HEK293 (cell line): Measurements from ENCODE around the gene OXA1L.

Experiments used
- CTCF ChIA-PET: fragments of 350-600 bp; formaldehyde crosslinking; extraction: SDS; loops from one replicate; lab custom pipeline; 2021; ENCODE audit warnings: antibody characterized with exemption; lab: Yijun Ruan, JAX
- POLR2A ChIA-PET: fragments of 300-600 bp; formaldehyde crosslinking; extraction: SDS; loops from one replicate; lab custom pipeline; 2020; ENCODE audit warnings: antibody characterized with exemption, inconsistent platforms; lab: Yijun Ruan, JAX
- H3K27ac ChIP-seq: fragments of 200-500 bp; sonication (Bioruptor generic); 2 replicates; pipeline ENCODE4 v1.5.1; 2014; ENCODE audit warnings: low read depth, low read length, control low read depth, inconsistent platforms; ENCODE audit errors: extremely low read depth
- H3K36me3 ChIP-seq, 2 experiments: fragments of 200-500 bp in 1 of 2; sonication (Bioruptor generic) in 1 of 2; 1 replicate in 1 of 2; 2 replicates in 1 of 2; pipeline ENCODE4 v1.5.1; 2014 to 2017; ENCODE audit warnings: inconsistent platforms in 2 of 2, low read length in 2 of 2; ENCODE audit not compliant: control insufficient read depth in 2 of 2, insufficient read depth in 1 of 2
- H3K4me1 ChIP-seq: fragments of 200-500 bp; sonication (Bioruptor generic); 2 replicates; pipeline ENCODE4 v1.5.1; 2014; ENCODE audit warnings: mild to moderate bottlenecking, low read length, inconsistent platforms; ENCODE audit not compliant: control insufficient read depth, insufficient read depth
- H3K4me3 ChIP-seq: 2 replicates; pipeline ENCODE4 v1.5.1; 2011; ENCODE audit warnings: low read depth, mild to moderate bottlenecking, control low read depth, low read length, moderate library complexity
- H3K9me3 ChIP-seq: fragments of 200-500 bp; sonication (Bioruptor generic); 2 replicates; pipeline ENCODE4 v1.5.1; 2014; ENCODE audit warnings: low read depth, low read length, inconsistent platforms; ENCODE audit not compliant: control insufficient read depth, insufficient read depth
- IKZF3 ChIP-seq: fragments of 450-650 bp; IDR thresholded peaks from 2 replicates; pipeline ENCODE4 v1.5.0; 2018; ENCODE audit warnings: missing biosample characterization, mild to moderate bottlenecking, missing genetic modification characterization, moderate library complexity
- OSR2 ChIP-seq: fragments of 450-650 bp; formaldehyde crosslinking; IDR thresholded peaks from 2 replicates; pipeline ENCODE4 v1.5.1; 2016; ENCODE audit warnings: missing biosample characterization, missing genetic modification characterization
- SP2 ChIP-seq: fragments of 450-650 bp; formaldehyde crosslinking; IDR thresholded peaks from 2 replicates; pipeline ENCODE4 v1.5.1; 2016; ENCODE audit warnings: missing biosample characterization, missing genetic modification characterization
- ZFHX2 ChIP-seq: fragments of 450-650 bp; formaldehyde crosslinking; conservative IDR thresholded peaks from 2 replicates; pipeline ENCODE4 v1.5.1; 2016; ENCODE audit warnings: missing biosample characterization, missing genetic modification characterization
- ZFP69B ChIP-seq: fragments of 450-650 bp; formaldehyde crosslinking; IDR thresholded peaks from 2 replicates; pipeline ENCODE4 v1.5.1; 2016; ENCODE audit warnings: missing biosample characterization, missing genetic modification characterization
- ZIC2 ChIP-seq: fragments of 450-650 bp; formaldehyde crosslinking; IDR thresholded peaks from 2 replicates; pipeline ENCODE4 v1.5.1; 2016; ENCODE audit warnings: missing biosample characterization, missing genetic modification characterization
- ZNF155 ChIP-seq: fragments of 450-650 bp; formaldehyde crosslinking; IDR thresholded peaks from 2 replicates; pipeline ENCODE4 v1.5.1; 2016; ENCODE audit warnings: missing biosample characterization, missing genetic modification characterization
- ZNF157 ChIP-seq: fragments of 450-650 bp; formaldehyde crosslinking; IDR thresholded peaks from 2 replicates; pipeline ENCODE4 v1.5.1; 2016; ENCODE audit warnings: missing biosample characterization, missing genetic modification characterization
- ZNF169 ChIP-seq: fragments of 450-650 bp; formaldehyde crosslinking; IDR thresholded peaks from 2 replicates; pipeline ENCODE4 v1.5.1; 2016; ENCODE audit warnings: missing biosample characterization, missing genetic modification characterization
- ZNF175 ChIP-seq: fragments of 450-650 bp; formaldehyde crosslinking; IDR thresholded peaks from 2 replicates; pipeline ENCODE4 v1.5.1; 2016; ENCODE audit warnings: missing biosample characterization, missing genetic modification characterization
- ZNF184 ChIP-seq: fragments of 450-650 bp; IDR thresholded peaks from 2 replicates; pipeline ENCODE4 v1.5.1; 2018; ENCODE audit warnings: missing biosample characterization, mild to moderate bottlenecking, missing genetic modification characterization
- ZNF202 ChIP-seq: fragments of 450-650 bp; formaldehyde crosslinking; IDR thresholded peaks from 2 replicates; pipeline ENCODE4 v1.5.1; 2016; ENCODE audit warnings: missing biosample characterization, missing genetic modification characterization, borderline replicate concordance
- ZNF223 ChIP-seq: fragments of 450-650 bp; formaldehyde crosslinking; IDR thresholded peaks from 2 replicates; pipeline ENCODE4 v1.5.1; 2016; ENCODE audit warnings: missing biosample characterization, missing genetic modification characterization
- ZNF24 ChIP-seq: fragments of 450-650 bp; formaldehyde crosslinking; IDR thresholded peaks from 2 replicates; pipeline ENCODE4 v1.5.1; 2016; ENCODE audit warnings: missing biosample characterization, missing genetic modification characterization
- ZNF350 ChIP-seq: fragments of 450-650 bp; formaldehyde crosslinking; IDR thresholded peaks from 2 replicates; pipeline ENCODE4 v1.5.0; 2017; ENCODE audit warnings: missing biosample characterization, mild to moderate bottlenecking, missing genetic modification characterization
- ZNF366 ChIP-seq: fragments of 450-650 bp; formaldehyde crosslinking; conservative IDR thresholded peaks from 2 replicates; pipeline ENCODE4 v1.5.1; 2016; ENCODE audit warnings: missing biosample characterization, missing genetic modification characterization
- ZNF391 ChIP-seq: fragments of 450-650 bp; formaldehyde crosslinking; IDR thresholded peaks from 2 replicates; pipeline ENCODE4 v1.5.1; 2016; ENCODE audit warnings: low read depth, missing biosample characterization, missing genetic modification characterization, borderline replicate concordance
- ZNF404 ChIP-seq: fragments of 450-650 bp; formaldehyde crosslinking; IDR thresholded peaks from 2 replicates; pipeline ENCODE4 v1.5.1; 2017; ENCODE audit warnings: missing biosample characterization, missing genetic modification characterization
- ZNF416 ChIP-seq: fragments of 450-650 bp; formaldehyde crosslinking; IDR thresholded peaks from 2 replicates; pipeline ENCODE4 v1.5.1; 2016; ENCODE audit warnings: missing biosample characterization, missing genetic modification characterization
- ZNF433 ChIP-seq: fragments of 450-650 bp; formaldehyde crosslinking; IDR thresholded peaks from 2 replicates; pipeline ENCODE4 v1.5.1; 2016; ENCODE audit warnings: missing biosample characterization, missing genetic modification characterization, low read depth
- ZNF514 ChIP-seq: fragments of 450-650 bp; formaldehyde crosslinking; IDR thresholded peaks from 2 replicates; pipeline ENCODE4 v1.5.1; 2016; ENCODE audit warnings: missing biosample characterization, missing genetic modification characterization
- ZNF521 ChIP-seq: fragments of 450-650 bp; formaldehyde crosslinking; IDR thresholded peaks from 2 replicates; pipeline ENCODE4 v1.5.1; 2017; ENCODE audit warnings: missing biosample characterization, mild to moderate bottlenecking, missing genetic modification characterization
- ZNF530 ChIP-seq: fragments of 450-650 bp; formaldehyde crosslinking; IDR thresholded peaks from 2 replicates; pipeline ENCODE4 v1.5.1; 2016; ENCODE audit warnings: low read depth, missing biosample characterization, missing genetic modification characterization
- ZNF549 ChIP-seq: fragments of 450-650 bp; IDR thresholded peaks from 2 replicates; pipeline ENCODE4 v1.5.1; 2018; ENCODE audit warnings: missing biosample characterization, missing genetic modification characterization, mild to moderate bottlenecking, inconsistent platforms, moderate library complexity
- ZNF600 ChIP-seq: fragments of 450-650 bp; formaldehyde crosslinking; IDR thresholded peaks from 2 replicates; pipeline ENCODE4 v1.5.1; 2016; ENCODE audit warnings: missing biosample characterization, missing genetic modification characterization
- ZNF654 ChIP-seq: fragments of 450-650 bp; formaldehyde crosslinking; IDR thresholded peaks from 2 replicates; pipeline ENCODE4 v1.5.1; 2016; ENCODE audit warnings: low read depth, missing biosample characterization, missing genetic modification characterization
- ZNF660 ChIP-seq: fragments of 450-650 bp; IDR thresholded peaks from 2 replicates; pipeline ENCODE4 v1.5.1; 2018; ENCODE audit warnings: missing biosample characterization, mild to moderate bottlenecking, missing genetic modification characterization
- ZNF785 ChIP-seq: fragments of 450-650 bp; formaldehyde crosslinking; IDR thresholded peaks from 2 replicates; pipeline ENCODE4 v1.5.1; 2016; ENCODE audit warnings: missing biosample characterization, missing genetic modification characterization
- ZSCAN16 ChIP-seq: fragments of 450-650 bp; formaldehyde crosslinking; IDR thresholded peaks from 2 replicates; pipeline ENCODE4 v1.5.1; 2016; ENCODE audit warnings: missing biosample characterization, missing genetic modification characterization
- TF ChIP-seq, protein P1 (sequence below): fragments of 450-650 bp; formaldehyde crosslinking; IDR thresholded peaks from 2 replicates; pipeline ENCODE4 v1.5.1; 2016; ENCODE audit warnings: missing biosample characterization, missing genetic modification characterization
- TF ChIP-seq, protein P2 (sequence below): fragments of 450-650 bp; formaldehyde crosslinking; IDR thresholded peaks from 2 replicates; pipeline ENCODE4 v1.5.1; 2016; ENCODE audit warnings: missing biosample characterization, missing genetic modification characterization

OXA1L gene

DNA sequence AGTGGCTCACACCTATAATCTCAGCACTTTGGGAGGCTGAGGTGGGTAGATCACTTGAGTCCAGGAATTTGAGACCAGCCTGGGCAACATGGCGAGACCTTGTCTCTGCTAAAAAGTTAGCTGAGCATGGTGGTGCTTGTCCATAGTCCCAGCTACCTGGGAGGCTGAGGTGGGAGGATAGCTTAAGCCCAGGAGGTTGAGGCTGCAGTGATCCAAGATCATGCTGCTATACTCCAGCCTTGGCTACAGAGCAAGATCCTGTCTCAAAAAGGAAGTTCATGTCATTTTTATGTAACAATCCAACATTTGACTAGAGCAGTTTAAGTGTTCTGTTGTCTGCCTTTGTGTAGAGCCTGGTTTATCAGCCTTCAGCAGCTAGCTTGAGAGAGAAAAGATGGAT, 6.2 kb downstream of the OXA1L start:
- ChIA-PET CTCF (interaction anchor here (1.1 to 1.8 kb wide), 2 partner anchors 76 to 81 kb away, joined by 3 to 14 read pairs; no protein-coding TSS in a partner anchor), POLR2A (no interaction called here)
- H3K9me3 ChIP-seq = no peaks in the 10 kb centered on the region
- no peaks in the 10 kb centered on the region; the same call in 1 of the 2 replicates for H3K4me1 ChIP-seq
- H3K4me3 ChIP-seq = no peak overlapping the region
- H3K27ac ChIP-seq = no peak overlapping the region
- peaks cover 36 to 67% of the 10 kb centered on the region in 2 experiments for H3K36me3 ChIP-seq
- no peak for TF ChIP-seq ZNF654 (tag by site-specific recombination)

DNA sequence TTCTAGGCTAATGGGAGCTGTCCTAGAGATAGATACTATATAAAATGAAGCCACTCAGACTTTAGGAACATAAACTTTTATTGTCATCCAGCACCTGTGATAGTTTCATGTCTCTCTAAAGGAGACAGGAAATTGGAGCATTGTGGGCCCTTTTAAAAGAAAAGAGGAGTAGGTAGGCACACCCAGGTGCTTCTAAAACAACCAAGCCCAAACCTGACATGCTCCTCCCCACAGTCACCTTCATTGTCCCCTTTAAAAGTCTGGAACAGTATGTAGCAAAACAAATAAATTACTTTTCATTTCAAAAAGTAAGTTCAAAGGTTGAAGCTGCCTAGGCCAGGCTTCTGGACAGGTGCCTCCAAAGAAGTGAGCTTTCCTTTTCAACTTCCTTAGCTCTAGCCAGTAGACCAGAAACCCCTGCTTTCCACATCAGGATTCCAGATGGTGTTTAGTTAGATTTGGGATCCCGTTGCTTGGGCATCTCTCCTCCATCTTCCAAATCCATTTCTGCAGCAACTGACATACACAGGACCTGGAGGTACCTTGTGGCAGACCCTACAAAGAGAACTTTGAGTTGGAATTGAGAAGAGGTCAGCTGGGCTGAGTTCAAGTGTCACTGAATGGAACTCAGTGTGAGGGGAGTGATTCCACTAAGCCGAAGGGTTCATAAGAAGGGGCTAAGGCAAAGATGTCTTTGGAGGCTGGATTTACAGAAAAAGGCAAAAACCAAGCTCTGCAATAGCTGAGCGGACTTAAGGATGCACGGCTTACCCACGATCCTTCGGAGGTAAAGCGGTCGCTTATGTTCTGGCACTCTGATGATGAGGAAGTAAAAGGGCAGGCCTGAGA, 6.9 kb downstream of the OXA1L start:
- TF ChIP-seq ZNF660 (no peak), ZNF157 (tag by site-specific recombination) (no peak), ZIC2 (no peak), ZNF514 (tag by site-specific recombination) (no peak), ZNF175 (tag by site-specific recombination) (no peak), ZNF785 (tag by site-specific recombination) (no peak), ZNF391 (tag by site-specific recombination) (no peak), IKZF3 (tag by site-specific recombination) (no peak), ZSCAN16 (tag by site-specific recombination) (no peak), ZNF530 (no peak), ZNF366 (tag by site-specific recombination) (no peak), ZNF350 (tag by site-specific recombination) (no peak), ZNF549 (tag by site-specific recombination) (no peak), ZNF24 (tag by site-specific recombination) (no peak), ZNF521 (tag by site-specific recombination) (no peak), ZFHX2 (tag by site-specific recombination) (no peak), ZNF184 (tag by site-specific recombination) (no peak), ZNF155 (tag by site-specific recombination) (no peak)
- TF ChIP-seq, protein P1, sequence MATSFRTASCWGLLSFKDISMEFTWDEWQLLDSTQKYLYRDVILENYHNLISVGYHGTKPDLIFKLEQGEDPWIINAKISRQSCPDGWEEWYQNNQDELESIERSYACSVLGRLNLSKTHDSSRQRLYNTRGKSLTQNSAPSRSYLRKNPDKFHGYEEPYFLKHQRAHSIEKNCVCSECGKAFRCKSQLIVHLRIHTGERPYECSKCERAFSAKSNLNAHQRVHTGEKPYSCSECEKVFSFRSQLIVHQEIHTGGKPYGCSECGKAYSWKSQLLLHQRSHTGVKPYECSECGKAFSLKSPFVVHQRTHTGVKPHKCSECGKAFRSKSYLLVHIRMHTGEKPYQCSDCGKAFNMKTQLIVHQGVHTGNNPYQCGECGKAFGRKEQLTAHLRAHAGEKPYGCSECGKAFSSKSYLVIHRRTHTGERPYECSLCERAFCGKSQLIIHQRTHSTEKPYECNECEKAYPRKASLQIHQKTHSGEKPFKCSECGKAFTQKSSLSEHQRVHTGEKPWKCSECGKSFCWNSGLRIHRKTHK (tag by site-specific recombination) = no peak
- TF ChIP-seq, all 188 proteins: peak for 0
- H3K36me3 ChIP-seq = peaks cover 34 to 61% of the 10 kb centered on the region in 2 experiments
- H3K9me3 ChIP-seq = no peaks in the 10 kb centered on the region
- CTCF ChIA-PET = interaction anchor here (0.7 to 1.8 kb wide), 9 partner anchors 8 to 216 kb away, joined by 3 to 14 read pairs (median 3); no protein-coding TSS in a partner anchor
- no peaks in the 10 kb centered on the region; the same call in 1 of the 2 replicates for H3K4me1 ChIP-seq
- H3K4me3 ChIP-seq = no peak overlapping the region
- POLR2A ChIA-PET = interaction anchor here (0.6 to 1.1 kb wide), 2 partner anchors 18 to 53 kb away, joined by 3 to 4 read pairs; no protein-coding TSS in a partner anchor
- H3K27ac ChIP-seq = no peak overlapping the region

DNA sequence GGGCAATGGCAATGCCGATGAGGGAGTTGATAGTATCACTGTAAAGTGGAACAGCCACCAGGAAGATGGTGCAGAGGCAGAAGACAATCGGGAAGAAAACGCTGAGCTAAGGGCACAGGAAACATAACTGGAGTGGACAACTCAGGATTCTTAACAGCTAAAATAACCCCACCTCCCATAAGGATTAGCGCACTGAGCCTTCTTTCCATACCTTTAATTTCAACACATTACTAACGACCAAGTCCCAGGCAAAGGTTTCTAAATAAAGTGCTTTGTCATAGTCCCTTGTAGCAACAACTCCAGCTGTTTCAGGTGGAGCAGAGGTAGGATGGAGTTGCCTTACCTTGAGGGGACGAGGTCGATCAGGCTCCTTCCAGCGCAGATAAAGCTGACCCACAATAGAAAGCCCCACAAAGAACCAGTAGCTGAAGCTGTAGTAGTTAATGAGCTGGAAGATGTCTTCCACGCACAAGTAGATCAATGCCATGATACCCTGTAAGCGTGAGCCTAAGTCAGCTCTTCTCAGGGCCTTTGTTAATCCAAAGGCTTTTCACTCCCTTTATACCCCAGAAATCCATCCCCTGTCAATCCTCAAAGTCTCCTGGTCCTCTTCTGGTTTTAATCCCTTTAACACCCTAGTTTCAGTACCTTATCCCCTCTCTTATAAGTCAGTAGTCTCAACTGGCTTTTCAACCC, 7.7 kb downstream of the OXA1L start:
- Histone ChIP-seq H3K36me3 (peaks cover 26 to 55% of the 10 kb centered on the region in 2 experiments), H3K27ac (no peak overlapping the region), H3K4me1 (no peaks in the 10 kb centered on the region), H3K4me3 (no peak overlapping the region), H3K9me3 (no peaks in the 10 kb centered on the region)
- ChIA-PET CTCF (interaction anchor here (0.7 to 1.8 kb wide), 8 partner anchors 8 to 217 kb away, joined by 3 to 14 read pairs (median 4); no protein-coding TSS in a partner anchor), POLR2A (interaction anchor here (0.6 to 1.1 kb wide), 2 partner anchors 17 to 52 kb away, joined by 3 to 4 read pairs; no protein-coding TSS in a partner anchor)
- no peak for TF ChIP-seq SP2 (tag by site-specific recombination)
- TF ChIP-seq ZNF416 (tag by site-specific recombination) = no peak
- TF ChIP-seq ZNF350 (tag by site-specific recombination) = no peak
- TF ChIP-seq ZNF433 = no peak
- no peak for TF ChIP-seq ZNF202 (tag by site-specific recombination)
- no peak for TF ChIP-seq ZNF169 (tag by site-specific recombination)
- TF ChIP-seq ZNF600 (tag by site-specific recombination) = no peak
- TF ChIP-seq, protein P2, sequence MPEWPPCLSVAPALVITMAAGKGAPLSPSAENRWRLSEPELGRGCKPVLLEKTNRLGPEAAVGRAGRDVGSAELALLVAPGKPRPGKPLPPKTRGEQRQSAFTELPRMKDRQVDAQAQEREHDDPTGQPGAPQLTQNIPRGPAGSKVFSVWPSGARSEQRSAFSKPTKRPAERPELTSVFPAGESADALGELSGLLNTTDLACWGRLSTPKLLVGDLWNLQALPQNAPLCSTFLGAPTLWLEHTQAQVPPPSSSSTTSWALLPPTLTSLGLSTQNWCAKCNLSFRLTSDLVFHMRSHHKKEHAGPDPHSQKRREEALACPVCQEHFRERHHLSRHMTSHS (tag by site-specific recombination) = no peak
- TF ChIP-seq OSR2 (tag by site-specific recombination) = no peak
- TF ChIP-seq ZNF404 = no peak
- TF ChIP-seq ZNF223 (tag by site-specific recombination) = no peak
- TF ChIP-seq ZFP69B (tag by site-specific recombination) = no peak
